H1 (cell line): ENCODE results near the gene MAGI1. TPM values are rescaled to one million over a fixed set of nuclear protein-coding genes. Genes with fewer than 3 reads are reported as not detected.

ENCODE experiments used
- CTCF ChIA-PET: fragments of 300-600 bp; sonication (Branson Sonifier 250); formaldehyde crosslinking; loops from one replicate; lab custom pipeline; 2021; ENCODE audit not compliant: partially characterized antibody; lab: Charles Lee
- POLR2A ChIA-PET: fragments of 300-600 bp; sonication (Branson Sonifier 250); formaldehyde crosslinking; loops from one replicate; lab custom pipeline; 2021; ENCODE audit warnings: inconsistent platforms; ENCODE audit not compliant: partially characterized antibody; lab: Charles Lee
- DNase-seq, 2 experiments: peaks; one replicate each; pipeline versions ENCODE4 v3.0.0 to v3.0.0-alpha.2; 2010 to 2022; ENCODE audit warnings: low spot score in 2 of 2, low read depth in 1 of 2, mixed read lengths in 1 of 2
- FAIRE-seq: peaks from 2 replicates; lab custom pipeline; 2011; peaks lifted over from hg19 to GRCh38; lab: Jason Lieb, UNC
- H2AFZ ChIP-seq: 2 replicates; pipeline ENCODE4 v1.8.1; 2012; ENCODE audit warnings: low read length, inconsistent platforms
- H2AK5ac ChIP-seq: 2 replicates; pipeline ENCODE4 v1.6.1; 2013; ENCODE audit warnings: low read depth, low read length
- H2BK120ac ChIP-seq: replicated peaks from 2 replicates; pipeline ENCODE3; 2013; ENCODE audit warnings: low read depth, low read length, inconsistent platforms
- H2BK12ac ChIP-seq: 2 replicates; pipeline ENCODE4 v1.6.1; 2013; ENCODE audit warnings: low read depth, low read length
- H2BK15ac ChIP-seq: 2 replicates; pipeline ENCODE4 v1.6.1; 2013; ENCODE audit warnings: low read length
- H2BK20ac ChIP-seq: 2 replicates; pipeline ENCODE4 v1.6.1; 2013; ENCODE audit warnings: low read length
- H2BK5ac ChIP-seq: 2 replicates; pipeline ENCODE4 v1.6.1; 2013; ENCODE audit warnings: low read depth, low read length
- H3K14ac ChIP-seq: 2 replicates; pipeline ENCODE4 v1.6.1; 2013; ENCODE audit warnings: inconsistent platforms; ENCODE audit not compliant: insufficient read length
- H3K18ac ChIP-seq: 2 replicates; pipeline ENCODE4 v1.6.1; 2013; ENCODE audit warnings: low read length; ENCODE audit errors: extremely low read depth
- H3K23ac ChIP-seq: 2 replicates; pipeline ENCODE4 v1.6.1; 2013; ENCODE audit warnings: inconsistent platforms; ENCODE audit not compliant: insufficient read length
- H3K23me2 ChIP-seq: 2 replicates; pipeline ENCODE4 v1.6.1; 2013; ENCODE audit warnings: low read depth, low read length
- H3K27ac ChIP-seq: 2 replicates; pipeline ENCODE4 v1.6.1; 2011; ENCODE audit warnings: low read depth, low read length, inconsistent platforms
- H3K27me3 ChIP-seq, 4 experiments: replicated peaks in 1 of 4; 1 replicate in 1 of 4; 2 replicates in 3 of 4; pipeline versions ENCODE4 v1.6.1 to v1.8.1; 2011 to 2013; ENCODE audit warnings: low read length in 3 of 4, mild to moderate bottlenecking in 3 of 4, inconsistent platforms in 2 of 4, mixed read lengths in 2 of 4, moderate library complexity in 1 of 4; ENCODE audit not compliant: control insufficient read depth in 3 of 4, insufficient read depth in 3 of 4; ENCODE audit errors: extremely low read depth in 1 of 4
- H3K36me3 ChIP-seq, 4 experiments: 2 replicates each; pipeline versions ENCODE4 v1.6.1 to v1.8.1; 2011 to 2013; ENCODE audit warnings: mild to moderate bottlenecking in 4 of 4, low read length in 3 of 4, moderate library complexity in 2 of 4, control low read depth in 1 of 4, inconsistent platforms in 1 of 4; ENCODE audit not compliant: insufficient read depth in 4 of 4, control insufficient read depth in 2 of 4
- H3K4ac ChIP-seq: replicated peaks from 2 replicates; pipeline ENCODE3; 2013; ENCODE audit warnings: low read length, low read depth, mixed read lengths, inconsistent platforms; ENCODE audit not compliant: insufficient read length
- H3K4me1 ChIP-seq, 4 experiments: replicated peaks in 1 of 4; 1 replicate in 1 of 4; 2 replicates in 3 of 4; pipeline versions ENCODE4 v1.6.1 to v1.8.1; 2011 to 2013; ENCODE audit warnings: low read length in 3 of 4, inconsistent platforms in 2 of 4, mixed read lengths in 1 of 4; ENCODE audit not compliant: insufficient read depth in 4 of 4, control insufficient read depth in 3 of 4
- H3K4me2 ChIP-seq, 2 experiments: 2 replicates each; pipeline versions ENCODE4 v1.6.1 to v1.8.1; 2011 to 2013; ENCODE audit warnings: low read depth in 2 of 2, low read length in 2 of 2, control low read depth in 1 of 2, inconsistent platforms in 1 of 2, mild to moderate bottlenecking in 1 of 2; ENCODE audit not compliant: insufficient read depth in 1 of 2
- H3K4me3 ChIP-seq, 4 experiments: fragments of 200-600, 300-600 bp in 1 of 4; sonication (generic), shearing (Covaris generic), sonication (Bioruptor Twin) in 1 of 4; 2 replicates each; pipeline versions ENCODE4 v1.5.1 to v1.8.1; 2011 to 2016; ENCODE audit warnings: low read length in 4 of 4, low read depth in 3 of 4, control low read depth in 2 of 4, inconsistent platforms in 2 of 4, mild to moderate bottlenecking in 2 of 4, mixed read lengths in 1 of 4, moderate library complexity in 1 of 4; ENCODE audit not compliant: insufficient read depth in 2 of 4; ENCODE audit errors: extremely low read depth in 1 of 4
- H3K56ac ChIP-seq: replicated peaks from 2 replicates; pipeline ENCODE3; 2013; ENCODE audit warnings: low read depth, mild to moderate bottlenecking, mixed read lengths, low read length, inconsistent platforms; ENCODE audit not compliant: insufficient read length
- H3K79me1 ChIP-seq: 2 replicates; pipeline ENCODE4 v1.6.1; 2013; ENCODE audit warnings: low read depth, low read length, control low read depth
- H3K79me2 ChIP-seq, 2 experiments: 2 replicates each; pipeline versions ENCODE4 v1.6.1 to v1.8.1; 2012 to 2013; ENCODE audit warnings: low read length in 2 of 2, mild to moderate bottlenecking in 2 of 2, inconsistent platforms in 1 of 2; ENCODE audit not compliant: insufficient read depth in 2 of 2, control insufficient read depth in 1 of 2
- H3K9ac ChIP-seq, 4 experiments: replicated peaks in 1 of 4; 1 replicate in 1 of 4; 2 replicates in 3 of 4; pipeline versions ENCODE4 v1.6.1 to v1.8.1; 2011 to 2013; ENCODE audit warnings: low read depth in 3 of 4, low read length in 3 of 4, control low read depth in 2 of 4, mild to moderate bottlenecking in 2 of 4, moderate library complexity in 2 of 4, inconsistent platforms in 1 of 4; ENCODE audit errors: extremely low read depth in 1 of 4
- H3K9me3 ChIP-seq, 2 experiments: 2 replicates each; pipeline versions ENCODE4 v1.6.1 to v1.8.1; 2012 to 2013; ENCODE audit warnings: mild to moderate bottlenecking in 2 of 2, moderate library complexity in 2 of 2, control low read depth in 1 of 2, inconsistent platforms in 1 of 2, low read depth in 1 of 2, low read length in 1 of 2, mixed read lengths in 1 of 2; ENCODE audit not compliant: insufficient read depth in 2 of 2
- H4K20me1 ChIP-seq, 2 experiments: replicated peaks in 1 of 2; 2 replicates each; pipeline versions ENCODE3 to v1.8.1; 2011 to 2013; ENCODE audit warnings: inconsistent platforms in 2 of 2, low read length in 2 of 2, mild to moderate bottlenecking in 1 of 2; ENCODE audit not compliant: insufficient read depth in 2 of 2, control insufficient read depth in 1 of 2
- H4K5ac ChIP-seq: 2 replicates; pipeline ENCODE4 v1.6.1; 2013; ENCODE audit warnings: low read length, low read depth, mixed read lengths, inconsistent platforms; ENCODE audit not compliant: insufficient read length
- H4K8ac ChIP-seq: 2 replicates; pipeline ENCODE4 v1.8.0; 2013; ENCODE audit warnings: mild to moderate bottlenecking, moderate library complexity, low read length, inconsistent platforms; ENCODE audit not compliant: insufficient read depth; ENCODE audit errors: extremely low read depth
- H4K91ac ChIP-seq: replicated peaks from 2 replicates; pipeline ENCODE3; 2013; ENCODE audit warnings: low read length, mixed read lengths, inconsistent platforms; ENCODE audit not compliant: insufficient read length
- ATF3 ChIP-seq: IDR thresholded peaks from 2 replicates; pipeline ENCODE4 v1.6.1; 2011; ENCODE audit warnings: low read depth, mild to moderate bottlenecking, low read length; ENCODE audit not compliant: insufficient read depth
- CBX5 ChIP-seq: fragments of 300-800, 300-1000 bp; sonication (generic); IDR thresholded peaks from 2 replicates; pipeline ENCODE4 v1.7.1; 2016; ENCODE audit warnings: antibody characterized with exemption, low read length, low read depth
- EGR1 ChIP-seq: IDR thresholded peaks from 2 replicates; pipeline ENCODE4 v1.6.1; 2011; ENCODE audit warnings: low read depth, low read length, borderline replicate concordance
- HDAC6 ChIP-seq: IDR thresholded peaks from one replicate; pipeline ENCODE4 v1.7.1; 2012; ENCODE audit warnings: low read depth, mild to moderate bottlenecking, inconsistent platforms, low read length, moderate library complexity
- KDM5A ChIP-seq: fragments of 200-600 bp; IDR thresholded peaks from 2 replicates; pipeline ENCODE4 v1.7.1; 2012; ENCODE audit warnings: mild to moderate bottlenecking, low read length, inconsistent platforms, mixed read lengths
- MAX ChIP-seq: IDR thresholded peaks from 2 replicates; pipeline ENCODE4 v1.6.1; 2012; ENCODE audit warnings: inconsistent platforms
- PHF8 ChIP-seq: fragments of 200-600 bp; sonication (generic); conservative IDR thresholded peaks from 2 replicates; pipeline ENCODE4 v1.7.1; 2012; ENCODE audit warnings: low read depth, mild to moderate bottlenecking, inconsistent platforms, low read length, moderate library complexity
- RAD21 ChIP-seq, 2 experiments: IDR thresholded peaks in 1 of 2; conservative IDR thresholded peaks in 1 of 2; 2 replicates each; pipeline ENCODE4 v1.6.1; 2011; ENCODE audit warnings: low read depth in 2 of 2, low read length in 2 of 2, improper control_type of control experiment in 1 of 2, inconsistent platforms in 1 of 2, mild to moderate bottlenecking in 1 of 2, moderate library complexity in 1 of 2
- RXRA ChIP-seq: IDR thresholded peaks from 2 replicates; pipeline ENCODE4 v1.6.1; 2011; ENCODE audit warnings: low read depth, mild to moderate bottlenecking, low read length, moderate library complexity; ENCODE audit not compliant: insufficient read depth
- TEAD4 ChIP-seq: IDR thresholded peaks from 2 replicates; pipeline ENCODE4 v1.6.1; 2012; ENCODE audit warnings: low read depth, low read length, inconsistent platforms, mixed read lengths
- whole genome bisulfite sequencing, 2 experiments: shearing (Covaris generic) in 1 of 2; methylation state at CpG; one replicate each; pipeline versions ENCODE4 v1.1.6 to v1.1.7; 2013 to 2015; ENCODE audit warnings: low lambda C conversion rate in 2 of 2, mixed read lengths in 2 of 2, inconsistent platforms in 1 of 2, low coverage in 1 of 2, missing lambda C conversion rate in 1 of 2; ENCODE audit not compliant: insufficient replicate concordance in 2 of 2, insufficient coverage in 1 of 2, insufficient read length in 1 of 2; ENCODE audit errors: extremely low coverage in 1 of 2, missing lambda C conversion rate in 1 of 2; 5-methylcytosine and 5-hydroxymethylcytosine counted together
- polyA plus RNA-seq, 7 experiments: library from polyadenylated mRNA; depleted of rRNA in 3 of 7; stranded (reverse) in 5 of 7; unstranded in 2 of 7; fragments of >200 nt in 5 of 7; fragments of 200-250 nt in 2 of 7; gene quantifications; 1 replicate in 5 of 7; 2 replicates in 1 of 7; 4 replicates in 1 of 7; pipeline versions ENCODE4 v1.2.1 to v1.2.3, GENCODE V29; 2011 to 2013; ENCODE audit warnings: missing spikeins in 2 of 7, mixed read lengths in 2 of 7
- total RNA-seq: library from RNA; stranded (reverse); fragmentation: NEBNext Ultra II Directional; extraction: Animal tissue kit (Norgen Biotek cat#: 25700); gene quantifications from 2 replicates; pipeline ENCODE4 v1.2.1, GENCODE V29; 2021

Gene MAGI1
- total and polyA plus RNA-seq, 2 of the 8 experiments (the other 6 are each of a cell fraction or from before 2014, with no cell fraction given), result 19.8 to 78.0 TPM

- ChIA-PET POLR2A (interaction anchor here (1.2 kb wide), 1 partner anchor 131 kb away, joined by 7 read pairs; no protein-coding TSS in a partner anchor), CTCF (interaction anchor here (0.6 to 1.7 kb wide), 9 partner anchors 12 to 747 kb away, joined by 3 to 6 read pairs (median 4); no protein-coding TSS in a partner anchor)
- H2BK120ac ChIP-seq, result no peak overlapping the region
- H2BK15ac ChIP-seq, result no peak overlapping the region
- no peak overlapping the region for H3K4me2 ChIP-seq
- no peak overlapping the region for H3K9ac ChIP-seq
- DNase-seq, result no peak
- H3K18ac ChIP-seq, result 0 out of 2 replicates have a peak overlapping the region, but pooled peaks have one; percentile 28
- H3K36me3 ChIP-seq, result no peaks in the 10 kb centered on the region
- no peak overlapping the region for H3K4me3 ChIP-seq
- peaks cover 1 to 2% of the 10 kb centered on the region in 2 experiments for H4K20me1 ChIP-seq
- FAIRE-seq, result peak; percentile 70
- no peak overlapping the region for H4K5ac ChIP-seq
- H4K8ac ChIP-seq, result no peak overlapping the region
- H2AK5ac ChIP-seq, result no peak overlapping the region
- no peak overlapping the region for H2BK12ac ChIP-seq
- H3K27ac ChIP-seq, result no peak overlapping the region
- no peak overlapping the region for H3K4ac ChIP-seq
- no peak overlapping the region for H4K91ac ChIP-seq
- no peak overlapping the region for H3K14ac ChIP-seq
- 78% methylated on average over 9 of the region's 9 CpGs; no CpG with 5 or more reads in 1 of the 2 experiments for WGBS, 2 experiments
- no peak overlapping the region for H3K23ac ChIP-seq
- H3K79me2 ChIP-seq, result peaks cover 0 to 61% of the 10 kb centered on the region in 2 experiments
- H3K23me2 ChIP-seq, result no peaks in the 10 kb centered on the region
- no peaks in the 10 kb centered on the region for H3K9me3 ChIP-seq
- H2BK20ac ChIP-seq, result no peak overlapping the region
- peaks cover 0 to 10% (median 7%) of the 10 kb centered on the region in 4 experiments; a peak in 5 of 7 replicates for H3K4me1 ChIP-seq
- peaks cover 7% of the 10 kb centered on the region for H3K79me1 ChIP-seq
- H3K27me3 ChIP-seq, result no peaks in the 10 kb centered on the region
- H2AFZ ChIP-seq, result no peak overlapping the region
- no peak overlapping the region for H2BK5ac ChIP-seq
- no peak overlapping the region for H3K56ac ChIP-seq
- no peak for TF ChIP-seq KDM5A
- TF ChIP-seq EGR1, result no peak
- TF ChIP-seq RAD21 (IDR thresholded peaks at IDR 0.05 in 1 of 2, conservative IDR thresholded peaks at IDR 0.05 in 1 of 2; ENCODE audit: low read depth in 2 of 2, low read length in 2 of 2), result peak; percentile 5 to 35; a peak in 2 of 4 replicates
- TF ChIP-seq TEAD4, result no peak
- TF ChIP-seq HDAC6, result no peak
- no peak for TF ChIP-seq RXRA
- TF ChIP-seq ATF3, result no peak
- TF ChIP-seq PHF8, result no peak
- no peak for TF ChIP-seq CBX5
- TF ChIP-seq MAX, result no peak
Observed at GRCh38 chr3:65907232-65908130, 131.2 kb downstream of the MAGI1 start.
